NAMALWA (cell line): ENCODE results near the gene LYPLA2.
"Not testable (repeated sequence)": the region's sequence is repeated elsewhere in the genome, so short reads cannot be mapped to it uniquely, and the experiment has no call there.

Experiments used
- DNase-seq: peaks from one replicate; pipeline ENCODE4 v3.0.0-alpha.2; 2015; ENCODE audit warnings: low spot score

The LYPLA2 gene

GRCh38 chr1:23801338-23801748 lies 10.4 kb downstream of the LYPLA2 start:
- DNase-seq, result no peak

- DNase-seq, result no peak
These were observed 10.9 kb downstream of the LYPLA2 start for GRCh38 chr1:23801876-23802275.

GRCh38 chr1:23802809-23803342 lies 11.9 kb downstream of the LYPLA2 start:
- DNase-seq, result not testable (repeated sequence)

GRCh38 chr1:23803674-23804073 lies 12.7 kb downstream of the LYPLA2 start:
- DNase-seq, result no peak

GRCh38 chr1:23804183-23804835 lies 13.4 kb downstream of the LYPLA2 start:
- peak; percentile 51 for DNase-seq

GRCh38 chr1:23805025-23805424 lies 14.1 kb downstream of the LYPLA2 start:
- DNase-seq, result no peak

- DNase-seq, result no peak
These were observed 15.3 kb downstream of the LYPLA2 start for GRCh38 chr1:23806280-23806679.

- no peak for DNase-seq
These were observed 16.5 kb downstream of the LYPLA2 start for GRCh38 chr1:23807453-23807852.

- peak; percentile 92 for DNase-seq
These were observed 18.8 kb downstream of the LYPLA2 start for GRCh38 chr1:23809751-23810171.

- peak; percentile 85 for DNase-seq
These were observed 20.0 kb downstream of the LYPLA2 start for GRCh38 chr1:23810818-23811540.

GRCh38 chr1:23814016-23814415 lies 23.1 kb downstream of the LYPLA2 start:
- no peak for DNase-seq

GRCh38 chr1:23816361-23816760 lies 25.4 kb downstream of the LYPLA2 start:
- no peak for DNase-seq

- no peak for DNase-seq
These were observed 26.0 kb downstream of the LYPLA2 start for GRCh38 chr1:23816906-23817305.

- no peak for DNase-seq
These were observed 26.7 kb downstream of the LYPLA2 start for GRCh38 chr1:23817633-23818032.

GRCh38 chr1:23823767-23824166 lies 32.8 kb downstream of the LYPLA2 start:
- DNase-seq, result no peak

GRCh38 chr1:23824711-23825075 lies 33.7 kb downstream of the LYPLA2 start:
- DNase-seq, result no peak

- DNase-seq, result peak; percentile 92
These were observed 34.3 kb downstream of the LYPLA2 start, which contains the start of gene HMGCL for GRCh38 chr1:23825076-23825761. Gene HMGCL, minus strand, starts transcription at chr1:23825429. Its CDS starts 14 bp downstream, at chr1:23825415.

GRCh38 chr1:23825762-23826522 lies 35.0 kb downstream of the LYPLA2 start:
- DNase-seq, result no peak

GRCh38 chr1:23826590-23826989 lies 35.6 kb downstream of the LYPLA2 start:
- DNase-seq, result not testable (repeated sequence)

- DNase-seq, result no peak
These were observed 36.8 kb downstream of the LYPLA2 start for GRCh38 chr1:23827717-23828116.

- DNase-seq, result not testable (repeated sequence)
These were observed 43.2 kb downstream of the LYPLA2 start for GRCh38 chr1:23834156-23834555.

- no peak for DNase-seq
These were observed 45.1 kb downstream of the LYPLA2 start for GRCh38 chr1:23836037-23836436.
